Measurements from ENCODE around the gene NPB.

- TF ChIP-seq POLR2A (IDR thresholded peaks at IDR 0.05), result no peak
- TF ChIP-seq, protein P1, sequence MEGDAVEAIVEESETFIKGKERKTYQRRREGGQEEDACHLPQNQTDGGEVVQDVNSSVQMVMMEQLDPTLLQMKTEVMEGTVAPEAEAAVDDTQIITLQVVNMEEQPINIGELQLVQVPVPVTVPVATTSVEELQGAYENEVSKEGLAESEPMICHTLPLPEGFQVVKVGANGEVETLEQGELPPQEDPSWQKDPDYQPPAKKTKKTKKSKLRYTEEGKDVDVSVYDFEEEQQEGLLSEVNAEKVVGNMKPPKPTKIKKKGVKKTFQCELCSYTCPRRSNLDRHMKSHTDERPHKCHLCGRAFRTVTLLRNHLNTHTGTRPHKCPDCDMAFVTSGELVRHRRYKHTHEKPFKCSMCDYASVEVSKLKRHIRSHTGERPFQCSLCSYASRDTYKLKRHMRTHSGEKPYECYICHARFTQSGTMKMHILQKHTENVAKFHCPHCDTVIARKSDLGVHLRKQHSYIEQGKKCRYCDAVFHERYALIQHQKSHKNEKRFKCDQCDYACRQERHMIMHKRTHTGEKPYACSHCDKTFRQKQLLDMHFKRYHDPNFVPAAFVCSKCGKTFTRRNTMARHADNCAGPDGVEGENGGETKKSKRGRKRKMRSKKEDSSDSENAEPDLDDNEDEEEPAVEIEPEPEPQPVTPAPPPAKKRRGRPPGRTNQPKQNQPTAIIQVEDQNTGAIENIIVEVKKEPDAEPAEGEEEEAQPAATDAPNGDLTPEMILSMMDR (IDR thresholded peaks at IDR 0.05), result no peak
Measured at GRCh38 chr17:81935709-81936084, 33.7 kb downstream of the NPB start.

All from heart left ventricle (tissue), 13 donors.